Measurements from ENCODE around the gene MMEL1.

Gene MMEL1

GRCh38 chr1:2642131-2642559 is 9.3 kb upstream of the MMEL1 start:
- no peak for DNase-seq

GRCh38 chr1:2641381-2642130 is 8.7 kb upstream of the MMEL1 start:
- DNase-seq = no peak

GRCh38 chr1:2640626-2641025 is 7.8 kb upstream of the MMEL1 start:
- no peak for DNase-seq

- DNase-seq = no peak
Observed at GRCh38 chr1:2639607-2640521, 7.0 kb upstream of the MMEL1 start.

- DNase-seq = no peak
Observed at GRCh38 chr1:2639203-2639602, 6.4 kb upstream of the MMEL1 start.

- DNase-seq = no peak
Observed at GRCh38 chr1:2638466-2639115, 5.8 kb upstream of the MMEL1 start.

GRCh38 chr1:2637442-2638145 is 4.8 kb upstream of the MMEL1 start:
- DNase-seq = no peak

GRCh38 chr1:2636733-2637132 is 3.9 kb upstream of the MMEL1 start:
- no peak for DNase-seq

GRCh38 chr1:2635361-2636010 is 2.7 kb upstream of the MMEL1 start:
- no peak for DNase-seq

- DNase-seq = no peak
Observed at GRCh38 chr1:2633936-2634491, 1.2 kb upstream of the MMEL1 start.

GRCh38 chr1:2633366-2633935 is 635 bp upstream of the MMEL1 start:
- no peak for DNase-seq

GRCh38 chr1:2632051-2632430 is 775 bp downstream of the MMEL1 start:
- no peak for DNase-seq

- DNase-seq = no peak
Observed at GRCh38 chr1:2631136-2632050, 1.4 kb downstream of the MMEL1 start.

GRCh38 chr1:2630498-2631135 is 2.2 kb downstream of the MMEL1 start:
- no peak for DNase-seq

- no peak for DNase-seq
Observed at GRCh38 chr1:2629627-2630497, 3.0 kb downstream of the MMEL1 start.

- DNase-seq = no peak
Observed at GRCh38 chr1:2628933-2629626, 3.7 kb downstream of the MMEL1 start.

GRCh38 chr1:2628191-2628932 is 4.5 kb downstream of the MMEL1 start:
- DNase-seq = no peak

GRCh38 chr1:2627746-2628145 is 5.1 kb downstream of the MMEL1 start:
- DNase-seq = no peak

Measured in left hindlimb (tissue), 1 donor.